Right renal pelvis (tissue), 4 donors: ENCODE measurements around the gene S100A16. TPM values are rescaled to one million over a fixed set of nuclear protein-coding genes. Genes with fewer than 3 reads are reported as not detected.

Experiments used
- DNase-seq, 4 donors: peaks; one replicate each; pipeline ENCODE4 v3.0.0-alpha.2; 2013; ENCODE audit warnings: low read depth in 4 of 4, low spot score in 3 of 4, missing footprints in 1 of 4
- polyA plus RNA-seq, 4 donors: library from polyadenylated mRNA; unstranded; fragments of 120-200 nt; gene quantifications; one replicate each; pipeline ENCODE4 v1.2.1, GENCODE V29; 2013; ENCODE audit not compliant: insufficient read length in 4 of 4

Gene S100A16
- polyA plus RNA-seq, 4 donors: 108 to 130 (median 113) TPM

DNA sequence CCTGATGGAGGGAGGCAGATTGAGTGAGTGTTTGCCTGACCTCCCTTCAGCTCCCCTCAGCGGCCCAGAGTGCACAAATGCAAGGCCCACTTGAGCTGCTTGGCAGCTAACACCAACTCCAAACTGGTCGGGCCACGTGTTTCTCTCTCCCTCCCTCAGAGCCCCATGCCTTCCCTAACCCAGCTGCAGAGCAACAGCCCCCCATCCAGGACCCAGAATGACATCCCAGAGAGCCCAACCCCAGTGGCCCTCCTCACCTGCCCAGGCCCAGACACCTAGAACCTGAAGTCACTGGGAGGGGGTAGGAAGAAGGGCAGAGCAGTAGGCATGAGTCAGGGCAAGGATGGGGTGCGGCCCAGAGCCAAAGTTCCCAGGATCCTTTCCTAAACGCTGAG is 4.0 kb upstream of the S100A16 start:
- no peak for DNase-seq

DNA sequence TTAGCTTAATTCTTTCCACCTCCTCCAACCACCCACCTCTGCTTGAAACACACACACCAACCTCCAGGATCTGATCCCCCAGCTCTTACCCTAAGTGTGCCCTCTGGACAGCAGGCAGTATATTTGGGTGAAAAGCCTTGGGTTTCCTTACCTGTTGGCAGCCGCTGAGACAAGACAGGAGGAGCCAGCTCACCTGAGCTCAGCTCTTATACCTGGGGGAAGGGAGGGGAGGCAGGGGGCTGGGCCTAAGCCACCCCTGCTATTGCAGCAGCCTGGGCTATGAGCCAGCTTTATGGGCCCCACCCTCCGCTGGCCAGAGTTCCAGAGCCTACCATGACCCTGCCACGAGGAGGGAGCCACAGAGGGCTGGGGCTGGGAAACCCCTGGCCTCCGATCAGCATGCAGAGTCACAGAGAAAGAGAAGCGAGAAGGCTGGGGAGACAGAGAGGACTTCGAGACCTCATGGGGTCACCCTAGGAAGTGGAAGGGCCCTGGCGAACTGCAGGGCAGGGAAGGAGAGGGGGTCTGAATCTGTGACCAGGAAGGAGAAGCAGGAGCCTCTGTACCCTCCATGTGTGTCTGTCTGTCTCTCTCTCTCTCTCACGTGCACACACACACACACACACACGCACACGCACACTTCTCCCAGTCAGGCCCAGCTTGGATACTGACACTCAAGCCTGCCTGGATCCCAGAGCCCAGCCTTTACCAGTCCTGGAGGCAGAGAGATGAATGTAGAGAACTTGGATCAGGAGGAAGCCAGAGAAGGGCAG is 3.4 kb upstream of the S100A16 start, which contains the start of gene S100A14:
Gene S100A14, minus strand, starts transcription at position 182 of the 773 bp plus-strand sequence. CDS start 467 bp downstream, outside the sequence.
- DNase-seq: no peak

DNA sequence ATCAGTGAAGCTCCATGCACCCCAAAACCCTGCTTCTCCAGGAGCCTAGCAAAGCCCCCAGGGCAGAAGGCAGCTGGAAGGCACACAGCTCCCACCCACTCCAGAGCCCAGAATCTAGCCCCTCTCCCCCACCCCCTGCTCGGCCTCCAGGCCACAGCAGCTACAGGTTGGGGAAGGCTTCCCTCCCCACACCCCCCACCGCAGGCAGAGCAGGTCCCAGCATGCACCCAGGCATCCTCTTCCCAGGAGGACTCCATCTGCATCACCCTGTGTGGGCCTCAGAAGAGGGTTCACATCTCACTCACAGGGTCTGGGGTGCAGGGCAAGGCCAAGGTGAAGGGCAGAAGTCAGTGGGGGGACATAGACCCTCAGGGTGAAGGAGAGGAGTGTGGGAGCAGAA is 2.5 kb upstream of the S100A16 start:
- DNase-seq: no peak

DNA sequence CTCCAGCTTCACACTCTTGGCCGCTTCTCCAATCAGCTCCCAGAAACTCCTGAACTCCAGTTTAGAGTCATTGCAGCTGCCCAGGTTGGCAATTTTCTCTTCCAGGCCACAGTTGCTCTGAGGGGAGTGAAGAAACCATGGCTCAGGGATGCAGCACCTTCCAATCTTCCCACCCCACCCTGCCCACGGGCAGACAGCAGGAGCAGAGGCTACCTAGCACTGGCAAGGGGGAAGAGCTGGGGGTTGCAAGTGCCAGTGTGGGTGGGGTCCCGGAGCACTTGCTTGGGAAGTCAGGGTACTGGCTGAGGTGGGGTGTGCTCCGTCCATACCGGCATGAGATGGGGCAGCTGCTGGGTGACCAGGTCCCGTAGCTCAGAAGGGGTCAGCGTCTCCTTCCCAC is 2.0 kb upstream of the S100A16 start:
- DNase-seq: no peak

DNA sequence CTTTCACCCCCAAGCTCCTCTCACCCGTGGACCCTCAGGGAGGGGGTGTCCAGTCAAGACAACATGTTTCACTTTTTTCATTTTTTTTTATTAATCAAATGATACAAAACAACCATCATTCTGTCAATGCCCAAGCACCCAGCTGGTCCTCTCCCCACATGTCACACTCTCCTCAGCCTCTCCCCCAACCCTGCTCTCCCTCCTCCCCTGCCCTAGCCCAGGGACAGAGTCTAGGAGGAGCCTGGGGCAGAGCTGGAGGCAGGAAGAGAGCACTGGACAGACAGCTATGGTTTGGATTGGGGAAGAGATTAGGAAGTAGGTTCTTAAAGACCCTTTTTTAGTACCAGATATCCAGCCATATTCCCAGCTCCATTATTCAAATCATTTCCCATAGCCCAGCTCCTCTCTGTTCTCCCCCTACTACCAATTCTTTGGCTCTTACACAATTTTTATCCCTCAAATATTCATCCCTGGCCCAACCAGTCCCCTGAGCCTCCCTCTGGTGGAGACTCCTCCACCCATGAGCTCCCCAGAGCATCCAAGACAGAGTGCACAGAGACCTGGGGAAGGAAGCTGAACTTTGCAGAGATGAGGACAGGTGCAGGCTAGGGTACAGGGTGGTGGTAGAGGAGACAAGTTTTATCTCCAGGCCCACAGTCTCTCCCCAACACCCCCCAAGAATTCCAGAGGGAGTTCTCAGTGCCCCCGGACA is 1.4 kb upstream of the S100A16 start:
- no peak for DNase-seq

DNA sequence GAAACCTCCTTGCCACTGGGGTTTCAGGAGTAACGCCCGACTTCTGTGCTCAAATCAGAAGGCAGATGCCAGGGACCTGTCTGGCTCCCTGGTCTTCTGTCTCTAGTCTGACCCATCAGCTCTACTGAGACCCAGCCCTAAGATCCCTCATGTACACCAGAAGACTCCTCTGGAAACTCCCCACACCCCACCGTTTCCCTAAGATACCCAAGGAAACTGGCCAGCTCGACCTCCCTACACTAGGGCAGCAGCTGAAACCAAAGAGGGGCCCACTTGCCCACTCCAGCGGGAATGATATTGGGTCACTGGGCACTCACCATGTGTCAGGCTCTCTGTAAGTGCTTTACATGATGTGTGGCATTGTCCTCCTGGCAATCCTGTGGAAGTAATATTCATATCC is 469 bp upstream of the S100A16 start:
- no peak for DNase-seq

DNA sequence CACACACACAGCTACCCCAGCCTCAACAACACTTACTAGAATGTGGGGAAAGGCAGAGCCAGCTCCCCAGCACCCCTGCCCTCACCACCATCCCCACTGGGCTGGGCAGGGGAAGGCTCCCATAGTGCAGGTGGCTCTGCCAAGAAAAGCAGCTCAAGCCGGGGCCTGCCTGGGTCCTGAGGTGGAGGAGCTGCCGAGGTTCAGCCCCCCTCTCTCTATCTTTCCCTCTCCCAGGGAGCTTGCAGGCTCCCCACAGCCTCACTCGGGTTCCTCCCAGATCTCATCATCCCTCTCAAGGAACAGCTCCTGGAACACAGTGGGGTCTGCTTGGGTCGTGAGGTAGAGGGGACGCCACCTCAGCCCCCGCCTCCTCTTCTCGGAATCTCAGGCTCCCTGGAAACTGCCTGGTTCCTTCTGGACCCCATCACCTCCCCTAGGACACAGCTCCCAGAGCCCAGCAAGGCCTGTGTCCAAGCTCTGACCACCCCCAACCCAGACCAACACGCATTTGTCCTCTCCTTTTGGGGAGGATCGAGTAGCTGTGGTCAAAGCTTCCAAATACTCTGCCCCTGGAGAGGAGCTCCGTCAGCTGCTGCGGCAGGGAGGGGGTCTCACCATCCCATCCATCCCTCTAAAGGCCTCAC is 704 bp downstream of the S100A16 start:
- no peak for DNase-seq

DNA sequence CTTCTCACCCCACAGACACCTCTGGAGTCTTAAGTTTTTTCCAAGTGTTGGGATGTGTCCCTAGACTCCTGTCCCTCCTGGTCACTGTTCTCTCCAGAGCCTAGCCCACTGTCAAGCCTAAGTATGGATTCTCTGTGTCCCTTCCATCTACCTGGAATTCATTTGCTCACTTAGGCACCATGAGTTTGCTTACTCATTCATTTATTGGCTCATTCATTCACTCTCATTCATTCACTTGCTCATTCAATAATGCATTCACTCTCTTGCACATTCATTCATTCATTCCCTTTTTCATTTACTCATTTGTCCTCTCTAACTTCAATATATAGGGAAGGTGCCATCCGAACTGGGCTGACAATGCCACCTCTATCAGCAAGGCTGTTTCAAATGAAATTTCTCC is 1.6 kb downstream of the S100A16 start:
- no peak for DNase-seq

DNA sequence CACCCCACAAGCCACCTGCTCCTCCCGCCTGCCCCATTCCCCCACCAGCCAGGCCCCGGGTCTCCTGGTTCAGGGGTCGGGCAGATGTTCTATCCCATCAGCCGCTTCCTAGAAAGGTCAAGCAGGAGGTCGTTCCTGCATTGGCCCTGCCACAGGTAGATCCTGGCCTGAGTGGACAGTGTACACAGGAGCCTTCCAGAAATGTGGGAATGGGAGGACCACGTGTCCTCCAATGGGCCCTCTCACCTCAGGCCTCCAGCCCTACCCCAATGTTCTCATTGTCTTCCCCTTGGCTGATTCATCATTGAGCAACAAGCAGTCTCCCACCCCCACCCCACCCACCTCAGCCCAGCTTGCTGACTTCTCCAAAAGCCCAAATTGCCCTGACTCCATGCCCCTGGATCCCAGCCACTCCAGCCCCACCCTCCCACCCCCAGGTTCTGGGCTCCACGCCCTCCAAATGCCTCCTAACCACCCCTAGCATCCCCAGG is 2.1 kb downstream of the S100A16 start:
- DNase-seq: no peak

DNA sequence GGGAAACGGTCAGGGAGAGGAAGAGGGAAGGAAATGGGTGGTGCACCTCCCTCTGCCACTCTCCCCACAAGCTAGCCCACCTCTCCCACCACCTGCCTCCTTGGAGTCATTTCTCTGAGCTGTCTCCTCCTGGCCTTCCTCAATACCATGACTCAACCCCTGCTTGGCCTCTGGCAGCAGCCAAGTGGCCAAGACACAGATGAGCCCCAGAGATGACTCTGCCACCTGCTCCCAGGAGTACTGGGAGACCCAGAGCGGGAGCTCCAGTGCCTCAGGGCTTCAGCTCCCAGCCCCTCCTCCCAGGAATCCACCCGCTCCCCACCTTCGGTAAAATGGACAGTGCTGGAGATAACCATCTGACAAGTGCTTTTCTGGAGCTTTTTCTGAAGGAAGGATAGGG is 2.6 kb downstream of the S100A16 start:
- DNase-seq: no peak

DNA sequence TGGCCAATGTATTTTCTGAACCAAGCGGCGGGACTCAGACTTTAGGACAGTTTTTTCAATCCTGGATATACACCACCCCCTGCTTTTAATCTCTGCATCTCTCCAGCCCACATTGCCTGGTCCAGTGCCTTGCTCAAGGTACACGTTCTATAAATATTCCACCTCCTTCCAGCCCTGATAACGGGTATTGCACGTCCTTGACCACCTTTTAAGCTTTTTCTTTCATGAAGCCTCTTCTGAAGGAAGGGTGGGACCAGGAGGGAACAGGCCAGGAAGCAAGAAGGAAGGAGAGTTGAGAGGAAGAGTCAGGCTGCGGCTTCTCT is 3.4 kb downstream of the S100A16 start:
- DNase-seq: no peak

DNA sequence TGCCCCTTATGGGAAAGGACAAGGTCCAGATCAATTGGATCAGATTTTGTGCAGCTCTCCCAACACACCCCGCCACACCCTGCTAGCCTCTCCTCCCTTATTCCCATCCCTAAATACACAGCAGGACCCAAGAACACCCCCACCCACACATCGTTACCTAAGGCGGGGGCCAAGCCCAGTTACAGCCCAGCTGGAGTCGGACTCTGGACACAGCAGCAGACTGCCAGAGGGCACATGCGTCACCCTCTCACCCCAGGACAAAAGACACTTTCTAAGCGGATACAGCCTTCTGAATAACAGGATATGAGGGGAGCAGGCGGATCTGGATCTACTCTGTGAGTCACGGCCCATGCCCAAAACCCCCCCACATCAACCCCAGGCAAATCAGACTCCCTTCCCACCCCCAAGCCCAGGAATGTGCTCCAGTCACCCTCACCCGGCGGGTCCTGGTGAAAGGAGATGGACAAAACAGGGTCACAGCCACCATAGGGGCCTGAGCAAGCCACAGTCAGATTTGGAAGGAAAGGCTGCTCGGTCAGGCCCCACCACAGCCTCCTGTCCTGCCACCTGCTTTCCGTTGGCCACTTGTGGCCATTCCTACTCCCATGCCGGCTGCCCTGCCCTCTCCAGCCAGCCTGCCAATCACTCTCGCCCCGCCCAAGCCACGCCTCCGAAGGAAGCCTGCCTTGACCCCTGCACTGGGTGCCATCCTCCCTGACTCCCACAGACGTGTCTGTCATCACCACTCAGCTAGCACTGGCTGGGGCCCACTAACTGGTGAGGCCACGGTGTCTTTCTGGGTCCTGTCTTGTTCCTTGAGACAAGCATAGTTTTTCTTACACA is 4.0 kb downstream of the S100A16 start:
- no peak for DNase-seq

DNA sequence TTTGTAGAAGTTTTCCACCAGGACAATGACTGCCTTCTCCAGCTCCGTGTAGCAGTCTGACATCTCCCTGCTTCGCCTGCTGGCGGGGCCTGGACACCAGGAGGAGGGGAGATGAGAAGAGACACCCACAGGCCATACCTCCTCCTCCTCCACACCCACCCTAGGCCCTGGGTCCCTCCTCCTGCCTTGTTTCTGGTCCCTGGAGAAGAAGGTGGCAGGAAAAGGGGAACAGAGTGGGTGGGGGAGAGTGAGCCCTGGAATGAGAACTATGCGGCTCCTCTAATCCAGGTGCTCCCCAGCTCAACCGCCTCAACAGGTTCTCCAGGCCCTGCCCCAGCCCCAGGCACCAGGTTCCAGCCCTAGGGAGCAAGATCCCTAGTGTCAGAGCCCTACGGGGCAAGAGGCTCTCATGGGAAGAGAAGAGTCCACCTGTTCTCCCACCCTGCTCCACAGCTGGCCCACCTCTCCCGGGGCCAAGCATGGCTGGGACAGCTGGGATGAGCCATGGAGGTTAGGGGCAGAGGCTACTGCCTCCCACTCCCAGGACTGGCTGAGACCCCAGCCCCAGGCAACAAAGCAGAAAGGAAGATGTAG is 4.8 kb downstream of the S100A16 start:
- no peak for DNase-seq

DNA sequence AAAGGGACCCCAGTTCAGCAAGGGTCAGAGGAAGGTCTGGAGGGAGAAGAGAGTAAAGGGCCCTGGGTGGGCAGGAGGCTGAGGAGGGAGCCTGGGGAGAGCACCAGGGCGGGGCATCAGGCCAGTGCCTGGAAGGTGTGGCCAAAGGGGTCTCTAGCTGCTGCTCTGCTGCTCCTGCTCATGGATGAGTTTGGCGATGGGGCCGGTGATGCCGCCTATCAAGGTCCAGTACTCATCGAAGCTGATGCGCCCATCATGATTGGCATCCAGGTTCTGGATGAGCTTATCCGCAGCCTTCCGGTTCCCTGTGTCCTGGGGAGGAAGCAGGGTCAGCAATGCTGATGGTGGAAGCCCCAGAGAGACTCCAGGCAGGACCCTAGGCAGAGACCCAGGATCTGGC is 5.6 kb downstream of the S100A16 start:
- no peak for DNase-seq

DNA sequence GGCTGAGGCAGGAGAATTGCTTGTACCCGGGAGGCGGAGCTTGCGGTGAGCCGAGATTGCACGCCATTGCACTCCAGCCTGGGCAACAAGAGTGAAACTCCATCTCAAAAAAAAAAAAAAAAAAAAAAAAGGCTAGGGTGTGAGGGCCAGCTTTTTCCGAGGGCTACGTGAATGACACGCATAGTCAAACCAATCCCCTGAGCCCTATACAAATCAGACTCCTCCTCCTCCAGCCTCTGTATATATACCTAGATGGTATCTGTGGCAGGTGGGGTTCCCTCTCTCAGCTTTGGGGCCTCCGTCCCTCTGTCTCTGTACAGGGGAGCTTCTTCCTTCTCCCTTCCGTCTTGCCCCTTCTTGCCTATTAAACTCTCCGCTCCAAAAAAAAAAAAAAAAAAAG is 6.7 kb downstream of the S100A16 start:
- DNase-seq: no peak

DNA sequence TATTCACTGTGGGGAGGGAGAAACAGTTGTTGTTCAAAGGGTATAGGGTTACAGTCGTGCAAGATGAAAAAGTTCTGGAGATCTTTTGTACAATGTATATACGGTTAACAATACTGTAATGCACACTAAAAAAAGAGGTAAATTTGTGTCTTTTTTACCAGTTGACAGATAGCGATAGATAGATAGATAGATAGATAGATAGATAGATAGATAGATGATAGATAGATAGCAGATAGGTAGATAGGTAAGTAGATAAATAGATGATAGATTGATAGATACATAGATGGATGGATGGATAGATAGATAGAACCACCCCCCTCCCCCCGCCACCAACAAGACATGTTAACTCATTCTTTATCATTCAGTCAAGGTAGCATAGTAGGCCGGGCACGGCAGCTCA is 10.2 kb downstream of the S100A16 start:
- DNase-seq: no peak

DNA sequence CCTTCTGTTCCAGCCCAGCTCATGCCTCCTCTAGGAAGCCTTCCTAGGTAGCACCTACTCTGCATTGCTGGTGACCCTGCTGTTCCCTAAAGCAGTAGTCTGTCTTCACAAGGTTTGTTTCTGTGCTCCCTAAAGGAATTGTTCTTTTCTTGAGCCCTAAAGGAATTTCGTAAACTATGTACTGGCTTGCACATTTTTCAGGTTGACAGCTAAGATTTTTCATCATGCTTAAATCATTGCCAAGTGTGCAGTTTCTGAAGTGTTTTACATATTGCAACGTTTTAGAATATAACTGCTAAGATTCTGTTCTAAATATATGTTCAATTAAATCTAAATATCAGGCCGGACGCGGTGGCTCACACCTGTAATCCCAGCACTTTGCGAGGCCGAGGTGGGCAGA is 13.1 kb downstream of the S100A16 start:
- no peak for DNase-seq

DNA sequence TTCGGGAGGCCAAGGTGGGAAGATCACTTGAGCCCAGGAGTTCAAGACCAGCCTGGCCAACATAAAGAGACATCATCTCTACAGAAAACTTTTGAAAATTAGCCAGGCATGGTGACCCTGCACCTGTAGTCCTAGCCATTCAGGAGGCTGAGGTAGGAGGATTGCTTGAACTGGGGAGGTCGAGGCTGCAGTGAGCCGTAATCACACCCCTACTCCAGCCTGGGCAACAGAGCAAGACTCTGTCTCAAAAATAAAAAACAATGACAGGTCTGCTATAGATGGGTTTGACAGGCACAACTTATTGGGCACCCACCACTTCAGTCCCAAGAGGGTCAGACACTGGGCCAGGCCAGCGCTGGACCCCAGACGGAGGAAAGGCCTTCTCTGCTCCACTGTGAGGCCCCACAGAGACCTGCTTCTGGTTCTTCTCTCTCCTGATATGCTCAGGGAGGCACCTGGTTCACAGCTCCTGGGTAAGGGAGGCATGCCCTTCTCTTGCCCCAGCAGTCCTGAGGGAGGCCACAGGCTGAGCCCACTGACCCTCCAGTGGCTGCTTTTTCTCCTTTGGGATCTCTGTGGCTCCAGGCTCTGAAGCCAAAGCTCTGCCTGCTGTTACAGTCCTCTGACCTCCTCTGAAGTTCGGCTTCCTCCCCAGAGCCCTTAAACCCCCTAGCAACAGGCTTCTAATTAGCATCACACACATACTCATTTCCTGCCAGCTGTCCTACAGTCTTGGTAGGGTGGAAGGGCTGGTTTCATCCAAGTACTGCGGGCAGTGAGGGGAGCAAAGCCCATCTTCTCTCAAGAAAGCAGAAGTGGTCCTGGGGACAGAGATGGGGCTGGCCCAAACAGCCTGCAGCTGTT is 14.4 kb downstream of the S100A16 start:
- DNase-seq: no peak

DNA sequence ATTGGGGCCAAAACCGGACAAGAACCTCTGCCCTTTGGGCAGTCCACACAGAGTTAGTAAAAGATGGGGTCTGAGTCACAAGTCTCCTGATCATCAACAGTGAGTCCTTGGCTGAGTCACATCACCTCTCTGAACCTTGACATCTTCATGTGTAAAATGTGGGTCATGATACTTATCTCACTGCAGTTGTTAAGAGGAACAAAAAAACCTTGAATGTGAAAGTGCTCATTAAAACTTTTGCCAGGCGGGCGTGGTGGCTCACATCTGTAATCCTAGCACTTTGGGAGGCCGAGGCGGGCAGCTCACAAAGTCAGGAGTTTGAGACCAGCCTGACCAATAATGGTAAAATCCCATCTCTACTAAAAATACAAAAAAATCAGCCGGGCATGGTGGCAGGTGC is 15.7 kb downstream of the S100A16 start:
- no peak for DNase-seq
